ENCODE data around the gene TNRC6C.

The TNRC6C gene

GRCh38 chr17:78019976-78020716, 61.6 kb downstream of the TNRC6C start:
- no peak for DNase-seq

DNA sequence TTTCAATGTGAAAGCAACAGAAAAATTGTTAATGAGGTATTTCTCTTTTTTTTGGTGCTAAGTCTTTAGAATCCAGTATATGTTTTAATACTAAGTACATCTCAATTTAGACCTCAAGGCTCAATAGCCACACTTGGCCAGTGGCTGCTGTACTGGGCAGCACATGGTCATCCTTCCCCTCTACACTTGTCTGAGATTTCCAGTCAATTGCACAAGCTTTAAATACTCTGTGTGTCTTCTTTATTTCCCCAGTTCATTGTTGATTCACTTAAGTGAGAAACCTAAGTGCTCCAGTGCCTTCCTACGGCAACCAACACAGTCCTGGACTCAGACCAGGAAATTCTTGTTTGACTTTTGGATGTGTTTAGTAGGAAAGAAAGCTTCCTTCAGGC, 62.2 kb downstream of the TNRC6C start:
- DNase-seq: no peak

DNA sequence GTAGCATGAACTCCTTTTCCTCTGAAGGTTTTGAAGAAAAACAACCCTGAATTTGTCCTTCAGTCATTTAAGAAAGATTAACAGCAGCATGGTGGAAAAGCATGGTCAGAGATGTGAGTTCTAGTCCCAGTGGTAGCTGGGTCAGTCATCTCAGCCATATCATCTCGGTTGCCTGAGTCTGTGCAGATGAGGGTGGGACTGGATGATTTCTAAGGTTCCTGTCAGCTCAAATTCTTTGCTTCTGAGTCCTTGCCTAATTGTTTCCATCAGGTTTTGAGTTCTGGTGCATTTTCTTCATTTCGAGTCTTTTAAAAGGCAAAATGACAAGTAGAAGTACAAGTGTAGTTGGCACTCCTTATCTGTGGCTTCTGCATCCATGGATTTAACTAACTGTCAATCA, 63.9 kb downstream of the TNRC6C start:
- DNase-seq: no peak

DNA sequence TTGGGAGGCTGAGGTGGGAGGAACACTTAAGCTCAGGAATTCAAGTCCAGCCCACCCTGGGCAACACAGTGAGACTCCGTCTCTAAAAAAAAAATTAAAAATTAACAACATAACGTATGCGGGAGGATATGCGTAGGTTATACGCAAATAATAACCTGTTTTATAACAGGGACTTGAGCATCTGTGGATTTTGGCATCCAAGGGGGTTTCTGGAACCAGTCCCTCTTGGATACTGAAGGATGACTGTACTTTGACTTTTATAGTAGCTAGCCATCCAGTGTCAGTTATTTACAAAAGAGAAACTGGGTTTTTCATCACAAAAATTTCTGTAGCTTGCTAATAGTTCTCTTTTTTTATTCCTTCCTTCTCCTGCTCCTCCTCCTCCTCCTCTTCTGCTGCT, 64.5 kb downstream of the TNRC6C start:
- no peak for DNase-seq

DNA sequence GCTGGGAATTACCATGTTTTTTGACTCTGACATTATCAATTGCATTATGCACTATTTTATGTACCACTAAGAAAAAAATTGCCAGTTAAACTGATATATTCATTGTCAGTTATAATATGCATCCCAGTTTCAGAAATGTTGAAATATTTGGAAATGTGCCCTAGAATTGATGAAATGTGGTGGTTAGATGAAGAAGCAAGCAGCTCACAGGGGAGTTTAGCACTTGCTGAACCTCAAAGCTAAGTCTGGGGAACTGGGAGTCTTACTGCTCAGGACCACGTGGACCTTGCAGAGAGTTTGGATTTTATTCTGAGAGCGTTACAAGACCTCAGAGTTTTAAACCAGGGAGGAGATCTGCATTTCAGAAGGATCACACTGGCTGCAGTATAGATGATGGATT, 67.9 kb downstream of the TNRC6C start:
- no peak for DNase-seq

- DNase-seq: no peak
Observed at GRCh38 chr17:78027121-78027520, 68.6 kb downstream of the TNRC6C start.

DNA sequence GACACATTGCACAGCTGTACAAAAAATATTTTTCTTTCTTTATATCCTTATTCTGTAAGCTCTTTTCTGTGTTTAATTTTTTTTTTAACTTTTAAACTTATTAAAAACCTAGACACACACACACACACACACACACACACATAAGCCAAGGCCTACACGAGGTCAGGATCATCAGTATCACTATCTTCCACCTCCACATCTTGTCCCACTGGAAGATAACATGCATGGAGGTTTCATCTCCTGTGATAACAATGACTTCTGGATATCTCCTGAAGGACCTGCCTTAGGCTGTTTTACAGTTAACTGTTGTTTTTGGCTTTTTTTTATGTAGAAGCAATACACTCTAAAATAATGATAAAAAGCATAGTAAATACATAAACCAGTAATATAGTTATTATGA, 71.2 kb downstream of the TNRC6C start:
- DNase-seq: no peak

DNA sequence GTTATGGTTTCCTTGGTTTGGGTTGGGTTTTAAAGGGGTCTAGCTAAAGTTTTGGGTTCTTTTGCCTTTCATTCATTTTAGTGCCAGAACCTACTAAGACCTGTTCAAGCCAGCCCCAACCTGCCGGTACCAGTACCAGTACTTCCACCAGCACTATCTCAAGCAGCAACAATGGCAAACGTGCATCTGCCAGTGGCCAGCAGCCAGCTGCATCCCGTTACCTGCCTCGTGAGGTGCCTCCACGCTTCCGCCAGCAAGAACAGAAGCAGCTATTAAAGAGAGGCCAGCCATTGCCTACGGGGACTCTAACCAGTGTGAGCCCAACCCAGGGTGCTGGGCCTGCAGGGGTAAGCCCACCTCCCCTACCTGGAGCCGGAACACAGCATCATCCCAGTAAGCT, 72.9 kb downstream of the TNRC6C start:
- no peak for DNase-seq

- DNase-seq: no peak
Observed at GRCh38 chr17:78032166-78032565, 73.7 kb downstream of the TNRC6C start.

- DNase-seq: no peak
Observed at GRCh38 chr17:78034429-78035091, 76.1 kb downstream of the TNRC6C start.

DNA sequence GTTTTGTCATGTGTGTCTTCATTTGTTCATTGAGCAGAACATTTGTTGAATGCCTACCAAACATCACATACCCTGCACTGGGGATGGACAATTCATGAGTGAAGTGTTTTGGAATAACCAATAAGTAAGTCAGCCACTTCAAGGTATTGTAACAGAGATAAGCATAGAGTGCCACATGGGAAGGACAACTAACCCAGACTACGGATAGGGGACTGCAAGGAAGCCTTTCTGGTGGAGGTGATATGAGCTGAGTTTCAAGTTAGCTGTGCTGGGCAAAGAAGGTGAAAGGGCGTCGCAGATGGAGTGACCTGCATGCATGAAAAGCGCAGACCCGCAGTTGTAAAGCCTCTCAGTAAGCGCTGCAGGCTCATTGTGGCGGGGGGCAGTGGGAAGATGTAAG, 78.8 kb downstream of the TNRC6C start:
- no peak for DNase-seq

DNA sequence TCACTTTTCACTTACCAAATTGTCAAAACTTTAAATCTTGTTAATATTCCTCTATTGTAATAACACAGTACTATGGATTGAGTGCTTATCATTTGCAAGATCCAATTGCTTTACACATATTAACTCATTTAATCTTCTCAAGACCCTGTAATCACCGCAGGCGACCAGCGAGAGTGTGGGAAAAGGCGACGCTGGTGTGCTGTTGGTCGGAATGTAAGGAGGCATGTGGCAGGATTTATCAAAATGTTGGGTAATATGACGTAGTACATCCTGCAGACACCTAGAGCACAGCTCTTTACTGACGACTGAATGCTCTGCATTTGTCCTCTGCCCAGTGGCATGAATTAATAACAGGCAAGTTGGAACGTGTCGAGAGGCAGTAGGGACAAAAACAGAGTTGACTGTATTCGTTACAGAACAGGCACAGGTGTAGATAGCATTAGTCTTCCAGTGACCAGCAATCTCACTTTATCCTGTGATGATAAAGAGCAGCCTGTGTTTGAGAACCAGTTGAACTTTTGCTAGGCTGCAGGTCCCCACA, 80.3 kb downstream of the TNRC6C start:
- DNase-seq: peak; percentile 44

- DNase-seq: no peak
Observed at GRCh38 chr17:78039581-78039980, 81.1 kb downstream of the TNRC6C start.

GRCh38 chr17:78040440-78041385, 82.2 kb downstream of the TNRC6C start:
- DNase-seq: peak; percentile 75

GRCh38 chr17:78041386-78042179, 83.1 kb downstream of the TNRC6C start:
- no peak for DNase-seq

DNA sequence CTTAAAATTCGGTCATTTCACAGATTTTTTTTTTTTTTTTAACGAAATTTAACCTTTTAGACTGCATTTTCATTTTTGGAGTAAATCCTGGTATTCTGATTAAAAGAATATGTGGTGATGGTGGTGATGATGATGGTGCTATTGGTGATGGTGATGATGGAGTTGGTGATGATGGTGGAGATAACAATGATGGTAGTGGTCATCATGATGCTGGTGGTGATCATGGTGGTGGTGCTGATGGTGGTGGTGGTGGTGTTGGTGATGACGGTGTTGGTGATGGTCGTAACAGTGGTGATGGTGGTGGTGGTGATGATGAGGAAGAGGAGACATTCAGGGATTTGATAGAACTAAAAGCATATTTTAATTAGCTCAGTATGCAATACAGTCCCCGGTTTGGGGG, 84.0 kb downstream of the TNRC6C start:
- DNase-seq: no peak

DNA sequence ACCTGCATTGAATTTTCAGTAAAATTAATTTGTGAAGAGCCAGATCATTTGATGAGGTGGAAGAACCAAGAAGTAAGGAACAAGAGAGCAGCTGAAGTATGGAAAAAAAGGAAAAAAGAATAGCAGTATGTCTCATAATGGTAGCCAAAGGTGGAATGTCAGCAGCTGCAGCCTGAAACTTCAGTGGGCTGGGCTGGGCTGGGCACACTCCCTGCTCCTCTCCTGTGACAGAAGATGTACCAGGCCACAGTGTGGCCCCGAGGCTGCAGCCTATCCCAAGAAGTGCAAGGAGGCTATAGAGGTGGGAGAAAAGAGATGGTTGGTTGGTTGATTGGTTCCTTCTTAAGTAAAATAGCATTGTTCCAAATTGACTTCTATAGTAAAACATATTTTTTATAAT, 84.5 kb downstream of the TNRC6C start:
- DNase-seq: no peak

- no peak for DNase-seq
Observed at GRCh38 chr17:78044280-78044835, 85.9 kb downstream of the TNRC6C start.

GRCh38 chr17:78045316-78045715, 86.8 kb downstream of the TNRC6C start:
- DNase-seq: no peak

DNA sequence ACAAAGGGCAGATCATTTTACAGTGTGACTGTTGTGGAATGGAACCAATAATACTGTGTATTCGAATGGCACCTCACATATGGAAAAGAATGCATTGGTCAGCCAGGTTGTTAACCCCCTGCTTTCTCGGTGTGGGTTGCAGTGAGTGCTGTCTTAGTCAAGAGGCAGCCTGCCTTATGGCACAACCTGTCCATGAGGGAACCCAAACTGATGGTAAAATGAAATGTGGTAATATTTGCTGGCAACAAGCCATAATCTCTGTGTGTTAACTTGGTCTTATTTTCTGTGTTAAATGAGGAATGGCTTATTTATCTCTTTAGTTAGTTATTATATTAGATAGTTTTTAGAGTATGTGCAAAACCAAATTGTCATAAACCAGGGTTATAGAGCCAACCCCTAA, 88.4 kb downstream of the TNRC6C start:
- no peak for DNase-seq

GRCh38 chr17:78048346-78049292, 90.1 kb downstream of the TNRC6C start:
- DNase-seq: no peak

Data from NCI-H146 (cell line).